Tibial nerve (tissue), 4 donors: ENCODE measurements around the gene GHRL. TPM values are rescaled to one million over a fixed set of nuclear protein-coding genes. Genes with fewer than 3 reads are reported as not detected.

ENCODE experiments used
- DNase-seq, 2 donors: peaks; one replicate each; pipeline ENCODE4 v3.0.0-alpha.2; 2019; ENCODE audit warnings: low spot score in 2 of 2
- H3K27ac ChIP-seq, 4 donors: fragments of 200-600 bp; sonication (generic) in 3 of 4; one replicate each; pipeline ENCODE4 v1.5.1; 2017 to 2019; ENCODE audit warnings: mild to moderate bottlenecking in 1 of 4
- H3K27me3 ChIP-seq, 2 donors: fragments of 200-600 bp; sonication (generic) in 1 of 2; one replicate each; pipeline versions ENCODE4 v1.5.1 to v1.6.0; 2017 to 2019
- H3K36me3 ChIP-seq, 3 donors: fragments of 200-600 bp; sonication (generic); one replicate each; pipeline ENCODE4 v1.5.1; 2018 to 2019
- H3K4me1 ChIP-seq, 4 donors: fragments of 200-600 bp; sonication (generic) in 3 of 4; one replicate each; pipeline ENCODE4 v1.5.1; 2017 to 2019
- H3K4me3 ChIP-seq, 4 donors: fragments of 200-600 bp; sonication (generic) in 3 of 4; one replicate each; pipeline ENCODE4 v1.5.1; 2017 to 2019; ENCODE audit warnings: mild to moderate bottlenecking in 1 of 4, moderate library complexity in 1 of 4
- H3K9me3 ChIP-seq, 4 donors: fragments of 200-600 bp; sonication (generic) in 3 of 4; one replicate each; pipeline ENCODE4 v1.5.1; 2017 to 2019
- CTCF ChIP-seq, 5 experiments: fragments of 200-600 bp in 3 of 5; fragments of 450-650 bp in 2 of 5; sonication (generic) in 3 of 5; IDR thresholded peaks; one replicate each; pipeline ENCODE4 v1.5.1; 2016 to 2019; ENCODE audit warnings: antibody characterized with exemption in 5 of 5, mild to moderate bottlenecking in 3 of 5, moderate library complexity in 2 of 5
- EP300 ChIP-seq, 2 donors: sonication (generic); formaldehyde crosslinking; IDR thresholded peaks; one replicate each; pipeline ENCODE4 v1.6.1; 2017; ENCODE audit warnings: antibody characterized with exemption in 2 of 2, mild to moderate bottlenecking in 1 of 2
- POLR2A ChIP-seq, 2 donors: fragments of 450-650 bp; IDR thresholded peaks; one replicate each; pipeline ENCODE4 v1.6.1; 2017; ENCODE audit warnings: antibody characterized with exemption in 2 of 2, mild to moderate bottlenecking in 2 of 2, moderate library complexity in 2 of 2
- WGBS, 2 donors: methylation state at CpG; one replicate each; pipeline ENCODE4 v1.1.5; 2018; 5-methylcytosine and 5-hydroxymethylcytosine counted together
- total RNA-seq, 4 donors: library from RNA; depleted of rRNA; stranded (reverse); fragments of >200 nt; gene quantifications; one replicate each; pipeline ENCODE4 v1.1.0, GENCODE V29; 2016

The GHRL gene
- total RNA-seq, 4 donors from 2014 or later = 0.60 to 3.7 (median 2.9) TPM; not detected in 1

- TF ChIP-seq EP300 (IDR thresholded peaks at IDR 0.05) (no peak), CTCF (IDR thresholded peaks at IDR 0.05) (no peak), POLR2A (IDR thresholded peaks at IDR 0.05) (no peak)
- Histone ChIP-seq H3K4me3 (no peak overlapping the region), H3K9me3 (no peaks in the 10 kb centered on the region), H3K27ac (no peak overlapping the region), H3K27me3 (no peaks in the 10 kb centered on the region), H3K36me3 (peaks cover 0 to 13% (median 0%) of the 10 kb centered on the region in 3 donors), H3K4me1 (no peaks in the 10 kb centered on the region)
- WGBS, 2 donors = 78 to 85% methylated on average over 8 of the region's 8 CpGs
- DNase-seq = no peak
Observed at GRCh38 chr3:10339376-10339955, 46.7 kb upstream of the GHRL start.

GRCh38 chr3:10338591-10339353, 46.0 kb upstream of the GHRL start:
- no peaks in the 10 kb centered on the region for H3K9me3 ChIP-seq
- WGBS, 2 donors = 55 to 57% methylated on average over 12 of the region's 12 CpGs

GRCh38 chr3:10338164-10338470, 45.4 kb upstream of the GHRL start:
- Histone ChIP-seq H3K27ac (no peak overlapping the region), H3K9me3 (no peaks in the 10 kb centered on the region), H3K27me3 (no peaks in the 10 kb centered on the region), H3K4me1 (no peaks in the 10 kb centered on the region), H3K36me3 (peaks cover 0 to 13% (median 0%) of the 10 kb centered on the region in 3 donors), H3K4me3 (no peak overlapping the region)
- TF ChIP-seq POLR2A (IDR thresholded peaks at IDR 0.05) (no peak), CTCF (IDR thresholded peaks at IDR 0.05) (no peak), EP300 (IDR thresholded peaks at IDR 0.05) (no peak)
- WGBS, 2 donors = 82 to 86% methylated on average over 14 to 16 of the region's 16 CpGs
- DNase-seq = no peak

More at GRCh38 chr3:10338591-10339353, 46.0 kb upstream of the GHRL start:
- Histone ChIP-seq H3K4me1 (no peaks in the 10 kb centered on the region), H3K27me3 (no peaks in the 10 kb centered on the region), H3K4me3 (no peak overlapping the region), H3K27ac (no peak overlapping the region), H3K36me3 (peaks cover 0 to 13% (median 0%) of the 10 kb centered on the region in 3 donors)
- TF ChIP-seq EP300 (IDR thresholded peaks at IDR 0.05) (no peak), POLR2A (IDR thresholded peaks at IDR 0.05) (no peak), CTCF (IDR thresholded peaks at IDR 0.05) (no peak)
- DNase-seq = no peak

- Histone ChIP-seq H3K9me3 (no peaks in the 10 kb centered on the region), H3K27ac (no peak overlapping the region), H3K4me3 (no peak overlapping the region), H3K27me3 (no peaks in the 10 kb centered on the region), H3K4me1 (no peaks in the 10 kb centered on the region), H3K36me3 (peaks cover 0 to 16% (median 0%) of the 10 kb centered on the region in 3 donors)
- 58 to 74% methylated on average over 13 to 20 of the region's 20 CpGs for WGBS, 2 donors
- no peak for TF ChIP-seq POLR2A (IDR thresholded peaks at IDR 0.05)
- TF ChIP-seq EP300 (IDR thresholded peaks at IDR 0.05) = no peak
- no peak for TF ChIP-seq CTCF (IDR thresholded peaks at IDR 0.05)
- no peak for DNase-seq
Observed at GRCh38 chr3:10337323-10338163, 44.8 kb upstream of the GHRL start.
